Measurements from ENCODE around the gene ORAI1. TPM values are rescaled to one million over a fixed set of nuclear protein-coding genes. Genes with fewer than 3 reads are reported as not detected.

Gene ORAI1
- polyA plus RNA-seq, 1 donor (not counting 4 experiments of a cell fraction or from before 2014, with no cell fraction given): 17.1 TPM

- no peak overlapping the region for H3K27ac ChIP-seq (ENCODE audit: control insufficient read depth, insufficient read depth, low read length)
Measured at GRCh38 chr12:121603581-121603980, 22.7 kb upstream of the ORAI1 start.

GRCh38 chr12:121608301-121608700 lies 18.0 kb upstream of the ORAI1 start:
- TF ChIP-seq CTCF (optimal IDR thresholded peaks at IDR 0.05 in 1 of 3, IDR thresholded peaks at IDR 0.05 in 1 of 3, conservative IDR thresholded peaks at IDR 0.05 in 1 of 3; ENCODE audit: extremely low read depth in 1 of 3, insufficient read depth in 2 of 3, low read length in 3 of 3): no peak
- TF ChIP-seq EZH2 (IDR thresholded peaks at IDR 0.05; ENCODE audit: low read length): no peak
- Histone ChIP-seq H3K4me1 (ENCODE audit: control insufficient read depth, extremely low read depth, insufficient read depth, low read length) (peaks cover 2% of the 10 kb centered on the region), H3K27ac (ENCODE audit: control insufficient read depth, insufficient read depth, low read length) (no peak overlapping the region), H3K9me3 (ENCODE audit: control insufficient read depth, low read depth, low read length) (no peaks in the 10 kb centered on the region), H2AFZ (ENCODE audit: control insufficient read depth, low read length) (no peak overlapping the region), H3K27me3 (ENCODE audit: control insufficient read depth, extremely low read depth, insufficient read depth, low read length) (no peaks in the 10 kb centered on the region), H3K4me3 (ENCODE audit: control insufficient read depth in 2 of 3, extremely low read depth in 1 of 3, insufficient read depth in 2 of 3, low read depth in 1 of 3, low read length in 3 of 3) (no peak overlapping the region), H3K4me2 (ENCODE audit: control insufficient read depth, extremely low read depth, insufficient read depth, low read depth, low read length) (no peak overlapping the region), H3K79me2 (ENCODE audit: control insufficient read depth, insufficient read depth, low read length) (no peaks in the 10 kb centered on the region), H4K20me1 (ENCODE audit: control insufficient read depth, extremely low read depth, insufficient read depth, low read length) (no peaks in the 10 kb centered on the region), H3K36me3 (ENCODE audit: control insufficient read depth in 2 of 2, extremely low read depth in 1 of 2, insufficient read depth in 2 of 2, low read length in 2 of 2) (no peaks in the 10 kb centered on the region), H3K9me1 (ENCODE audit: control insufficient read depth, extremely low read depth, insufficient read depth, low read length) (no peaks in the 10 kb centered on the region), H3K9ac (ENCODE audit: control insufficient read depth, extremely low read depth, insufficient read depth, low read length) (no peak overlapping the region)
- FAIRE-seq: no peak
- DNase-seq (ENCODE audit: low read depth, low spot score): no peak
- dilution Hi-C loops (cut with MboI; ENCODE audit: extremely low pct_ligation_motif_present, low sequenced_read_pairs): no loop called here

More at GRCh38 chr12:121603581-121603980, 22.7 kb upstream of the ORAI1 start:
- H3K9ac ChIP-seq (ENCODE audit: control insufficient read depth, extremely low read depth, insufficient read depth, low read length): no peak overlapping the region
- DNase-seq (ENCODE audit: low read depth, low spot score) (no peak), FAIRE-seq (no peak)
- no peaks in the 10 kb centered on the region for H4K20me1 ChIP-seq (ENCODE audit: control insufficient read depth, extremely low read depth, insufficient read depth, low read length)
- H3K27me3 ChIP-seq (ENCODE audit: control insufficient read depth, extremely low read depth, insufficient read depth, low read length): no peaks in the 10 kb centered on the region
- no peak overlapping the region for H3K4me3 ChIP-seq (ENCODE audit: control insufficient read depth in 2 of 3, extremely low read depth in 1 of 3, insufficient read depth in 2 of 3, low read depth in 1 of 3, low read length in 3 of 3)
- H3K4me2 ChIP-seq (ENCODE audit: control insufficient read depth, extremely low read depth, insufficient read depth, low read depth, low read length): no peak overlapping the region
- no peaks in the 10 kb centered on the region for H3K9me1 ChIP-seq (ENCODE audit: control insufficient read depth, extremely low read depth, insufficient read depth, low read length)
- H3K36me3 ChIP-seq (ENCODE audit: control insufficient read depth in 2 of 2, extremely low read depth in 1 of 2, insufficient read depth in 2 of 2, low read length in 2 of 2): no peaks in the 10 kb centered on the region
- TF ChIP-seq CTCF (optimal IDR thresholded peaks at IDR 0.05 in 1 of 3, IDR thresholded peaks at IDR 0.05 in 1 of 3, conservative IDR thresholded peaks at IDR 0.05 in 1 of 3; ENCODE audit: extremely low read depth in 1 of 3, insufficient read depth in 2 of 3, low read length in 3 of 3): no peak
- TF ChIP-seq EZH2 (IDR thresholded peaks at IDR 0.05; ENCODE audit: low read length): no peak
- H3K9me3 ChIP-seq (ENCODE audit: control insufficient read depth, low read depth, low read length): no peaks in the 10 kb centered on the region
- H3K4me1 ChIP-seq (ENCODE audit: control insufficient read depth, extremely low read depth, insufficient read depth, low read length): peaks cover 2% of the 10 kb centered on the region
- dilution Hi-C loops (cut with MboI; ENCODE audit: extremely low pct_ligation_motif_present, low sequenced_read_pairs): no loop called here
- no peaks in the 10 kb centered on the region for H3K79me2 ChIP-seq (ENCODE audit: control insufficient read depth, insufficient read depth, low read length)
- H2AFZ ChIP-seq (ENCODE audit: control insufficient read depth, low read length): no peak overlapping the region
